Activated CD4-positive, alpha-beta memory T cell treated with anti-CD3 and anti-CD28 coated beads, Interleukin-2, amount 10 ng/mL, durations not matched to agents 7 days and 5 days (primary cell): ENCODE results near the gene PLXNB1. TPM values are rescaled to one million over a fixed set of nuclear protein-coding genes. Genes with fewer than 3 reads are reported as not detected.

Source experiments
- CTCF ChIA-PET: fragments of 350-600 bp; sonication (Branson Sonifier 250); formaldehyde crosslinking; loops from one replicate; lab custom pipeline; 2021; ENCODE audit warnings: antibody characterized with exemption, inconsistent platforms; lab: Charles Lee
- POLR2A ChIA-PET: fragments of 350-600 bp; sonication (Branson Sonifier 250); formaldehyde crosslinking; loops from one replicate; lab custom pipeline; 2021; ENCODE audit warnings: antibody characterized with exemption; lab: Charles Lee
- DNase-seq: peaks from one replicate; pipeline ENCODE4 v3.0.0-alpha.2; 2020
- H3K27ac Mint-ChIP-seq: one replicate; pipeline ENCODE4 v1.8.0; 2021; ENCODE audit warnings: mild to moderate bottlenecking, mixed read lengths
- H3K27me3 Mint-ChIP-seq: one replicate; pipeline ENCODE4 v1.8.0; 2021; ENCODE audit warnings: mixed read lengths
- H3K36me3 Mint-ChIP-seq: one replicate; pipeline ENCODE4 v1.8.0; 2021; ENCODE audit warnings: low read depth, mixed read lengths
- H3K4me1 Mint-ChIP-seq: one replicate; pipeline ENCODE4 v1.8.0; 2021; ENCODE audit warnings: mixed read lengths
- H3K4me3 Mint-ChIP-seq: one replicate; pipeline ENCODE4 v1.8.0; 2021; ENCODE audit warnings: mild to moderate bottlenecking, mixed read lengths
- H3K9me3 Mint-ChIP-seq: one replicate; pipeline ENCODE4 v1.8.0; 2021; ENCODE audit warnings: mixed read lengths
- total RNA-seq, 2 experiments: library from RNA; stranded (reverse); gene quantifications; one replicate each; pipeline ENCODE4 v1.2.3, GENCODE V29; 2021

Gene PLXNB1
- total RNA-seq, 2 experiments from 2014 or later = 1.7 to 1.9 TPM

DNA sequence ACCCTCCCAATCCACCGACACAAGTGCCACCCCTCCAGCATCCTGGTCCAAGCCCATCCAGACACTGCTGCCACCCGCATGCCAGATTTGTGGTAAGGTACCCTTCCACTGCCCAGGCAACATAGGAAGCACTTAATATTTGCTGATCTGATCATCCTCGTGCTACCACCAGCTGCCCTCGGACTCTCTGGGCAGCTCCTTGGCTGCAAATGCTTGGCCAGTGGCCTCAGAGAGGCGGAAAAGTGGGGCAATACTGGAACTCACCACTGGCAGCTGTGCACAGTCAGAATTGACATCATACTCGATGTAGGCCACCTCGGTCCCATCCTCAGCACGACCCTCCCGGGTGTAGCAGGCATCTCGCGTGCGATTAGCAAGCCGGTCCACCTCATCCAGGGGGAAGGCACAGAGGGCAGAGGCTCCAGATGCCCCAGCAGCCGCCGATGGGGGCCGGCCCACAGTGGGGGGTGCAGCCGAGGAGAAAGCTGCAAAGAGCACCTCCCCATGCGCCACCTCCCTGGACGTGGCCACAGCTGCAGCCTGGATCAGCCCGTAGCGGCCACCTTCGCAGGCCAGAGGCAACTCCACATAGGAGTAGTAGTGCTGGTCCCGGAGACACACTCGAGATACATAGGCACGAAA lies 6.5 kb downstream of the PLXNB1 start:
- ChIA-PET POLR2A (interaction anchor here (0.6 kb wide), 1 partner anchor 109 kb away, joined by 3 read pairs; no protein-coding TSS in a partner anchor), CTCF (interaction anchor here (1.8 to 4.2 kb wide), 2 partner anchors 12 to 22 kb away, joined by 7 to 25 read pairs; no protein-coding TSS in a partner anchor)
- Mint-ChIP-seq H3K4me1 (peaks cover 3% of the 10 kb centered on the region), H3K36me3 (no peaks in the 10 kb centered on the region), H3K9me3 (no peaks in the 10 kb centered on the region), H3K27me3 (peaks cover 15% of the 10 kb centered on the region), H3K4me3 (no peak overlapping the region), H3K27ac (no peak overlapping the region)
- DNase-seq = no peak

DNA sequence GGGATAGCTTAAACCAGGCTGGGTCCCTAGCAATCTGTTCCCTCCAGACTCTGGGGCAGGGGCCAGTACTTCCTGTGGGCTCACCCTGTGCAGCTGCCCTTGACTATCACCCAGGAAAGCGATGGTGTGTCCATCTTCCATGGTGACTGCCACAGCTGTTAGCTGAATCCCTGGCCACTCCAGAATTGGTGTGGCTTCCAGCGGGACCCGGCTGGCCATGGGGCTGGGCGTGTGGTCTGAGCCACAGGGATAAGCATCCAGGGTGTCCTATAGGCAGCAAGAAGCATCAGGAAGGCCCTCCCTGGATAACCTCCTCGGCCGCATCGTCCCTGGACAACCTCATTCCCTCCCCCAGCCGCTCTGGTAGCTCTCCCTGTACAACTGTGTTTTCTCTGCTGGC lies 7.2 kb downstream of the PLXNB1 start:
- POLR2A ChIA-PET = no interaction called here
- Mint-ChIP-seq H3K36me3 (no peaks in the 10 kb centered on the region), H3K27me3 (peaks cover 9% of the 10 kb centered on the region), H3K4me3 (no peak overlapping the region), H3K27ac (no peak overlapping the region), H3K9me3 (no peaks in the 10 kb centered on the region), H3K4me1 (no peaks in the 10 kb centered on the region)
- CTCF ChIA-PET = interaction anchor here (1.5 to 4.2 kb wide), 3 partner anchors 13 to 22 kb away, joined by 3 to 25 read pairs (median 7); no protein-coding TSS in a partner anchor
- no peak for DNase-seq

DNA sequence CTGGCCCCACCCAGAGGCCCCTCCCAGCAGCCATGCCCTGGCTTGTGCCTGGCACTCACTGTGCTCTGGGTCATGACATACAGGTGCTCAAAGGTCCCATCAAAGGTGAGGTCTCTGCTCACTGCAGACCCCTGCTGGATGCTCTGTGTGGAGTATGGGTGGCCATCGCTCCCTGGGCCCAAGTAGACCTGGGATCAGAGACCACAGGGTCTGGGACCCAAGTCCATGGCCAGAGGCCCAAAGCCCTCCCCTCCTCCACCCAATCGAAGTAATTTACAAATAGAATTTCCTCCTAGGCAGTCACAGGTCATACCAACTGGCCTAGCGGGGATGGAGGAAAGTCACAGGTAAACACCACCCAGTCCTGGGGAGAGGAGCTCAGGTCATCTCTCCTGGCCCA lies 7.6 kb downstream of the PLXNB1 start:
- H3K27me3 Mint-ChIP-seq = peaks cover 4% of the 10 kb centered on the region
- ChIA-PET CTCF (interaction anchor here (1.5 to 4.2 kb wide), 3 partner anchors 14 to 21 kb away, joined by 3 to 25 read pairs (median 7); no protein-coding TSS in a partner anchor), POLR2A (no interaction called here)
- no peak overlapping the region for H3K27ac Mint-ChIP-seq
- DNase-seq = no peak
- H3K4me1 Mint-ChIP-seq = no peaks in the 10 kb centered on the region
- H3K36me3 Mint-ChIP-seq = no peaks in the 10 kb centered on the region
- no peaks in the 10 kb centered on the region for H3K9me3 Mint-ChIP-seq
- no peak overlapping the region for H3K4me3 Mint-ChIP-seq

DNA sequence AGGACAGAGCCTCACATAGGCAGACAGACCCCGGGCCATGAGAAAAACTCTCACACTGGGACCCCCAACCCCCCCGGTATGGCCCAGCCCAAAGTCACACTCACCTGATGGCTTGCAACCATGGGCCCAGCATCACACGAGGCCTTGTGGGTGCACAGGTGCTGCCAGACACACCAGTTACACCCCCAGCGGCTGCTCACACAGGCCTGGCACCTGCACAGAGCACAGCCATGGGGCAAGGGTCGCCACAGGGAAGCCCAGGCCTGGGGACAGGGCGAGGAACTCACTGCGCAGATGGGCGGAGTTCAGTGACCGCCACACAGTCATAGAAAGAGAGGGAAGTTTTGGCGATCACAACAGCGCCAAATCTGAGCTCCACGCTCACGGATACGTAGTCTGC lies 9.3 kb downstream of the PLXNB1 start:
- Mint-ChIP-seq H3K9me3 (no peaks in the 10 kb centered on the region), H3K27ac (no peak overlapping the region), H3K36me3 (no peaks in the 10 kb centered on the region), H3K4me3 (no peak overlapping the region), H3K27me3 (no peaks in the 10 kb centered on the region), H3K4me1 (no peaks in the 10 kb centered on the region)
- POLR2A ChIA-PET = no interaction called here
- CTCF ChIA-PET = interaction anchor here (4.2 kb wide), 1 partner anchor 15 kb away, joined by 25 read pairs; no protein-coding TSS in a partner anchor
- no peak for DNase-seq

DNA sequence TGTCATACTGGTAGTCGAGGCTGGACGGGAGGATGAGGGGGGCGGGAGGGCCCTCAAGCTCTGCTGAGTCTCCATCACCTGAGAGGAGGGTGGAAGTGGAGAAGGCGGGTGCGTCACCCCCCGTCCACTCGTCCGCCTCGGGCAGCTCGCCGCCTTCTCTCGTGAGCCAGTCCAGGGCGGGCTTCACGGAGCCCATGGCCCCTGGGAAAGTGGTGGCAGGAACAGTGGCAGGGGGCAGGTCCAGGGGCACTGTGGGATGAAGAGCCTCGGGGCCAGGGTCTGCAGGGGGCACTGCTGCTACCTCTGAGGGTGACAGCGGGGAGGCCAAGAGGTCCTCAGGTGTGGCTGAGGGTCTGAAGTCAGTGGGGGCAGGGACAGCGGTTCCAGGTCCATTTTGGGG lies 10.3 kb downstream of the PLXNB1 start:
- H3K4me1 Mint-ChIP-seq = no peaks in the 10 kb centered on the region
- ChIA-PET CTCF (interaction anchor here (4.7 kb wide), 1 partner anchor 17 kb away, joined by 26 read pairs; no protein-coding TSS in a partner anchor), POLR2A (no interaction called here)
- H3K9me3 Mint-ChIP-seq = no peaks in the 10 kb centered on the region
- H3K36me3 Mint-ChIP-seq = no peaks in the 10 kb centered on the region
- no peak for DNase-seq
- no peaks in the 10 kb centered on the region for H3K27me3 Mint-ChIP-seq
- H3K27ac Mint-ChIP-seq = no peak overlapping the region
- no peak overlapping the region for H3K4me3 Mint-ChIP-seq

DNA sequence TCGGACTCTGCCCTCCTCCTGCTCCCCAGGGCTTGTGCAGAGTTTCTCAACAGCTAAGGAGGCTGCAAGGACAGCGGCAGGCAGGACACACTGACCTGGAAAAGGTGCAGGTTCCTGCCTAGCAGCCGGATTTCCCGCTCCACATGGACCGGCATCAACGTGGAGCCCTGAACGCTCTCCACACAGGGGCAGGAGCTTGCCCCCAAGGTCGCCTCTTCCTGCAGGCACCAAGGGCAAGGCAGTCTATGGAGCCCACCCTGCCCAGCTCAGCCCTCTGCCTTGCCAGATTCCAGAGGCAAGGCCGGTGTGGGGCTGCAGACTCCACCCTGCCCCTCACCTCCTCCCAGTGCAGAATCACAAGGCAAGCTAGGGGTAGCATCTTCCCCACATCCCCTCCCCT lies 10.7 kb downstream of the PLXNB1 start:
- ChIA-PET POLR2A (interaction anchor here (1.0 kb wide), 1 partner anchor 12 kb away, joined by 3 read pairs; no protein-coding TSS in a partner anchor), CTCF (interaction anchor here (0.8 to 4.7 kb wide), 3 partner anchors 17 to 130 kb away, joined by 3 to 26 read pairs (median 3); partner anchors contain the start of genes CCDC51 and TMA7)
- Mint-ChIP-seq H3K27me3 (no peaks in the 10 kb centered on the region), H3K9me3 (no peaks in the 10 kb centered on the region), H3K27ac (no peak overlapping the region), H3K4me3 (no peak overlapping the region), H3K4me1 (no peaks in the 10 kb centered on the region), H3K36me3 (no peaks in the 10 kb centered on the region)
- DNase-seq = no peak

DNA sequence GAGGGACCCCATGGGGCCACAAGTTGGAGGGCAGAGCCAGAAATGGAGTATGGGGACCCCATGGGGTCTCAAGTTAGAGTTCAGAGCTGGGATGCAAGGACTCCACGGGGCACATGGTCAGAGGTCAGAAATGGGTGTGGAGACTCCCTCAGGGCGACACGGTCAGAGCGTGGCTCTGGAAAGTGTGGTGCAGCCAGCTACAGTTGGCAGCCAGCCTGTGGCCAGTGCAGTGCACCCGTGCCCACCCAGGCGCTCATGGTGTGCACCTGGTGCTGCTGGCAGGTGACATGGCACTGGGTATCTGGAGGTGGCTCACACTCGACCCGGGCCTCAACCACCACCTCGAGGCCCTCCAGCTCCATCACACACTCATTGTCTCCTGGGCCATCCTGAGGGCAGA lies 11.2 kb downstream of the PLXNB1 start:
- Mint-ChIP-seq H3K27ac (no peak overlapping the region), H3K4me1 (no peaks in the 10 kb centered on the region), H3K4me3 (no peak overlapping the region), H3K27me3 (no peaks in the 10 kb centered on the region), H3K9me3 (no peaks in the 10 kb centered on the region), H3K36me3 (no peaks in the 10 kb centered on the region)
- ChIA-PET POLR2A (interaction anchor here (1.0 kb wide), 1 partner anchor 11 kb away, joined by 3 read pairs; no protein-coding TSS in a partner anchor), CTCF (interaction anchor here (0.8 to 4.7 kb wide), 3 partner anchors 18 to 130 kb away, joined by 3 to 26 read pairs (median 3); partner anchors contain the start of genes CCDC51 and TMA7)
- no peak for DNase-seq

DNA sequence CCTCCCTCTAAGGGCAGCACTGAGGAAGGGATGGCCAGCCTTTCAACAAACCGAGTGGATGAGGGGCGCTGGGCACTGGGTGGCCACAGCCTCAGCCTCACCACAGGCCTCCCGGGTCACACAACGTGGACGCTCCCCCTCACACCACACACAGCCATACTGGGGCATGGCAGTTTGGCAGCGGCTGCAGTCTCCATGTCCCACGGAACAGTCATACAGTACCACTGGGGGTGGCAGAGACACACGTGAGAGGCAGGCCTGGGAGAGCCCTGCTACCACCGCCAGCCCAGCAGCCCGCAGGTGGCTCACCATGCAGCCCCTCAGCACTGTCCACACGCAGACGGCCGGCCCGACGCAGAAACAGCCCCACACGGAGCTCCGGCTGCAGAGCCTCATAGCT lies 11.7 kb downstream of the PLXNB1 start:
- no peak overlapping the region for H3K27ac Mint-ChIP-seq
- H3K9me3 Mint-ChIP-seq = no peaks in the 10 kb centered on the region
- DNase-seq = no peak
- H3K4me3 Mint-ChIP-seq = no peak overlapping the region
- no peaks in the 10 kb centered on the region for H3K27me3 Mint-ChIP-seq
- ChIA-PET POLR2A (interaction anchor here (1.0 kb wide), 1 partner anchor 11 kb away, joined by 3 read pairs; no protein-coding TSS in a partner anchor), CTCF (interaction anchor here (1.1 to 4.7 kb wide), 2 partner anchors 18 to 131 kb away, joined by 3 to 26 read pairs; no protein-coding TSS in a partner anchor)
- no peaks in the 10 kb centered on the region for H3K4me1 Mint-ChIP-seq
- H3K36me3 Mint-ChIP-seq = no peaks in the 10 kb centered on the region

DNA sequence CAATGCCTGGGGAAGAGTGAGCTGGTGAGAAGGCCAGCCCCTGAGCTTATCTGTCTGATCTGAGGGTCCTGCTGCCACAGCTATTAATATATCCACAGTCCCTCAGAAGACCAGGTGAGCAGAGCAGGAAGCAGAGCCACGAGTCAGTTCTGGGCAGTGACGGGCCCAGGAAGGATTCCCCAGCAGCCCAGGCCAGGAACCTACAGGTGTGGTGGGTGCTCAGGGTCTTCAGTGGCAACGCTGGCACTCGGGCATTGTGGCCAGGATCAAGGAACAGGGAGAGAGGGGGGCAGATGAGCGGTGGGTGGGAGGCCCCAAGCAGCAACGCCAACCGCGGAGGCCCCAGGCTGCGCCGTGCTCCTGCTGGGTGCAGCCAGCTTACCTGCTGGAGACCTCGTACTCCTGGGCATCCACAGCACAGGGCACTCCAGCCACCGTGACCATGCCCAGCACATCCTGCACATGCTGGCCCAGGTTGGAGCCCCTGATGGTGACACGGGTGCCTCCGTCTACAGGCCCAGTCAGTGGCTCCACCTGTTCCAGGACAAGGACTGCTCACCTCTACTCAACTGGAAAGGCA lies 12.3 kb downstream of the PLXNB1 start:
- Mint-ChIP-seq H3K27ac (no peak overlapping the region), H3K4me1 (no peaks in the 10 kb centered on the region), H3K27me3 (no peaks in the 10 kb centered on the region), H3K4me3 (no peak overlapping the region), H3K36me3 (no peaks in the 10 kb centered on the region), H3K9me3 (no peaks in the 10 kb centered on the region)
- POLR2A ChIA-PET = no interaction called here
- CTCF ChIA-PET = interaction anchor here (4.7 kb wide), 1 partner anchor 19 kb away, joined by 26 read pairs; no protein-coding TSS in a partner anchor
- no peak for DNase-seq

DNA sequence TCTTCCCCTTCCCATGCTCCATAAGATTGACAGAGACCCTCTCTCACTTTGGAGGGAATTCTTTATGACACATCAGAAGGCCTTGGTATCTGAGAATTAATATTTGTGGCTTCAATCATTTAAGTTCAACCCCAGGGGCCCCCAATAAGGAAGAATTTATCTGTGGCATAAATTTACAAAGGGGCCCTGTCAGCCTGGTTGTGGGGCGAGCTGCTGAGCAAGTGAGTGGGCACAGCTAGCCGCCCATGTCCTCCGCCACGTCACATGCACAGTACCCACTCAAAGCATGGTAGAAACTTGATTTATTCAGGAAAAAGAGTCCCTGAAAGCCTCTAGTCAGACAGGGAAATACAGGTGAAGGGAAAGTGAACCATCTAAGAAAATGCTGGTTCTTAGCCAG lies 13.3 kb downstream of the PLXNB1 start:
- ChIA-PET CTCF (interaction anchor here (4.7 kb wide), 1 partner anchor 20 kb away, joined by 26 read pairs; no protein-coding TSS in a partner anchor), POLR2A (no interaction called here)
- no peaks in the 10 kb centered on the region for H3K4me1 Mint-ChIP-seq
- H3K27ac Mint-ChIP-seq = no peak overlapping the region
- no peaks in the 10 kb centered on the region for H3K9me3 Mint-ChIP-seq
- no peak overlapping the region for H3K4me3 Mint-ChIP-seq
- no peaks in the 10 kb centered on the region for H3K27me3 Mint-ChIP-seq
- no peak for DNase-seq
- H3K36me3 Mint-ChIP-seq = no peaks in the 10 kb centered on the region

DNA sequence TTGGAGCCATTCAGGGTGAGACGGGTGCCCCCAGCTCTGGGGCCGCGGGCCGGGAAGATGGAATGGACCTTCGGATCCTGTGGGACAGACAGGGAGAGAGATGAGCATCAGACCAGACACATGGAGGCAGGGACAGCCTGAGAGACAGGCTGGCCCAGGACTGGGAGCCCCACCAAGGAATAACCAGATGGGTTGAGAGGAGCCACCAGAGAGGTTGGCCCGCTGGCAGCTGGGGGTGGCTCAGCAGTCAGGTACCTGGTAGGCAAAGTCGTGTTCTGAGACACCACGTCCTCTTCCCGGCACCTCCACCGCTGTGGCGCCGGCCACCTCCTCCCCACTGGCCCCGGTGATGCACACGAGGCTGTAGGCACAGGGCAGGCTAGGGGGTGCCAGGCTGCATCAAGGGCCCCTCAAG lies 13.8 kb downstream of the PLXNB1 start:
- no peak overlapping the region for H3K27ac Mint-ChIP-seq
- no peaks in the 10 kb centered on the region for H3K27me3 Mint-ChIP-seq
- H3K4me3 Mint-ChIP-seq = no peak overlapping the region
- no peaks in the 10 kb centered on the region for H3K36me3 Mint-ChIP-seq
- POLR2A ChIA-PET = no interaction called here
- no peak for DNase-seq
- H3K9me3 Mint-ChIP-seq = no peaks in the 10 kb centered on the region
- no peaks in the 10 kb centered on the region for H3K4me1 Mint-ChIP-seq
- CTCF ChIA-PET = interaction anchor here (1.1 to 4.7 kb wide), 3 partner anchors 20 to 133 kb away, joined by 4 to 26 read pairs (median 4); partner anchors contain the start of gene CCDC51

DNA sequence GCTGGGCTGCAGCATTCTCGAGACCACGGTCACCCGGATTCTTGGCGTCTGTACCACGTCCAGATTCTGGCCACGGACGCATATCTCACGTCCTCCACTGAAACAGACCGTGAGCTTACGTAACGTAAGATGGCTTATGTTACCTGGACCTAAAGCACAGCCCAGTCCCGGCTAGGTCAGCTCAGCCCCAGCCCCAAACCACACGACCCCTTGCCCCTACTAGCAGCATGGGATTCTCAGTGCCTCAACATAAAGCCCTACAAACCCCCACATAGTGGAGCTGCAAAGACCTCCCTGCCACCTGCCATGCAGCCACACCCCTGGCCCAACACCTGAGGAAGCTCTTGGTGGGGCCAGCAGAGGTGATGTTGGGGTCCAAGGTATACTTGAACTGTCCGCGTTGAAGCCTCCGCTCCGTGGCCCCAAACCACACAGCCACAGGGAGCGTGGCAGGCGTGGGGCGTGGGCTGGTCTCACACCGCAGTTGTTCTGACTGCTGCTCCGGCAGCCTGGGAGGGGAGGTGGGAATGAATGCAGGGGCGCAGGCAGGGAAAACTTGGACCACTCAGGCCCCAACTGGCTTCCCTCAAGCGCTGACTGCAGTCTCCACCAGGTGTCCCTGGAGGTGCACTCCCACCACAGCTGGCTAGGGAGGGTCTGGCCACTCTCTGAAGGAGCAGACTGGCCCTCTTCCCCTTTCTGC lies 14.5 kb downstream of the PLXNB1 start:
- Mint-ChIP-seq H3K36me3 (no peaks in the 10 kb centered on the region), H3K4me1 (no peaks in the 10 kb centered on the region), H3K9me3 (no peaks in the 10 kb centered on the region), H3K27me3 (no peaks in the 10 kb centered on the region), H3K27ac (no peak overlapping the region), H3K4me3 (no peak overlapping the region)
- ChIA-PET CTCF (interaction anchor here (1.1 to 4.7 kb wide), 3 partner anchors 21 to 134 kb away, joined by 4 to 26 read pairs (median 4); partner anchors contain the start of gene CCDC51), POLR2A (no interaction called here)
- no peak for DNase-seq
